Suprapubic skin (tissue), 4 donors: ENCODE results near the gene ARHGEF7.

Experiments
- CTCF ChIP-seq, 2 donors: fragments of 200-600 bp in 1 of 2; fragments of 450-650 bp in 1 of 2; sonication (generic) in 1 of 2; IDR thresholded peaks; one replicate each; pipeline ENCODE4 v1.5.1; 2016 to 2019; ENCODE audit warnings: antibody characterized with exemption in 2 of 2, mild to moderate bottlenecking in 1 of 2, moderate library complexity in 1 of 2
- EP300 ChIP-seq: sonication (generic); formaldehyde crosslinking; IDR thresholded peaks from one replicate; pipeline ENCODE4 v1.6.1; 2017; ENCODE audit warnings: antibody characterized with exemption
- POLR2A ChIP-seq, 2 donors: fragments of 450-650 bp; IDR thresholded peaks; one replicate each; pipeline ENCODE4 v1.6.1; 2017; ENCODE audit warnings: antibody characterized with exemption in 2 of 2, mild to moderate bottlenecking in 2 of 2, moderate library complexity in 2 of 2
- POLR2AphosphoS5 ChIP-seq, 3 donors: sonication (generic); formaldehyde crosslinking; IDR thresholded peaks; one replicate each; pipeline ENCODE4 v1.6.1; 2017; ENCODE audit warnings: antibody characterized with exemption in 3 of 3

GRCh38 chr13:111251646-111252445 is 136.7 kb downstream of the ARHGEF7 start:
- TF ChIP-seq POLR2A (IDR thresholded peaks at IDR 0.05): no peak
- no peak for TF ChIP-seq CTCF (IDR thresholded peaks at IDR 0.05)
- TF ChIP-seq POLR2AphosphoS5 (IDR thresholded peaks at IDR 0.05): no peak
- TF ChIP-seq EP300: no peak
